A549 (cell line): Measurements from ENCODE around the gene ERGIC1. TPM values are rescaled to one million over a fixed set of nuclear protein-coding genes. Genes with fewer than 3 reads are reported as not detected.

Experiments used
- BCL3 ChIP-seq: fragments of >200 bp; sonication (Bioruptor Twin); formaldehyde crosslinking; IDR thresholded peaks from 3 replicates; pipeline ENCODE4 v1.6.1; 2016
- CEBPB ChIP-seq, 2 experiments: fragments of >200 bp in 1 of 2; sonication (Bioruptor Twin) in 1 of 2; formaldehyde crosslinking in 1 of 2; IDR thresholded peaks; 2 replicates each; pipeline ENCODE4 v1.6.1; 2012 to 2016
- CTCF ChIP-seq: fragments of >200 bp; sonication (Bioruptor Twin); formaldehyde crosslinking; IDR thresholded peaks from 3 replicates; pipeline ENCODE4 v1.5.1; 2016
- EHMT2 ChIP-seq: fragments of 200-600 bp; sonication (generic); IDR thresholded peaks from 2 replicates; pipeline ENCODE4 v1.6.1; 2016; ENCODE audit warnings: antibody characterized with exemption, low read depth, mild to moderate bottlenecking, moderate library complexity
- ELK1 ChIP-seq: fragments of 150-350 bp; IDR thresholded peaks from 2 replicates; pipeline ENCODE4 v1.6.1; 2014; ENCODE audit warnings: low read depth, mild to moderate bottlenecking, low read length
- EP300 ChIP-seq, 2 experiments: fragments of >200 bp; sonication (Bioruptor Twin); formaldehyde crosslinking; IDR thresholded peaks; 2 replicates in 1 of 2; 3 replicates in 1 of 2; pipeline ENCODE4 v1.6.1; 2016 to 2017
- ESRRA ChIP-seq: fragments of 150-350 bp; IDR thresholded peaks from 2 replicates; pipeline ENCODE4 v1.6.1; 2014; ENCODE audit warnings: mild to moderate bottlenecking, low read length, borderline replicate concordance
- FOSB ChIP-seq: fragments of 250-450 bp; sonication (Bioruptor Pico); IDR thresholded peaks from 2 replicates; pipeline ENCODE4 v1.5.0; 2020; ENCODE audit warnings: mild to moderate bottlenecking, moderate library complexity
- FOXS1 ChIP-seq: fragments of 250-450 bp; sonication (Bioruptor Pico); IDR thresholded peaks from 2 replicates; pipeline ENCODE4 v1.5.0; 2020; ENCODE audit warnings: mild to moderate bottlenecking, moderate library complexity
- GATA3 ChIP-seq: IDR thresholded peaks from 2 replicates; pipeline ENCODE4 v1.6.1; 2012; ENCODE audit warnings: borderline replicate concordance
- HDAC2 ChIP-seq: fragments of 200-600 bp; sonication (generic); IDR thresholded peaks from 2 replicates; pipeline ENCODE4 v1.6.1; 2016
- HOXB13 ChIP-seq: fragments of 250-450 bp; sonication (Bioruptor Pico); IDR thresholded peaks from 2 replicates; pipeline ENCODE4 v1.5.0; 2020; ENCODE audit warnings: low read depth, mild to moderate bottlenecking, moderate library complexity
- HOXB5 ChIP-seq: fragments of 250-450 bp; sonication (Bioruptor Pico); IDR thresholded peaks from 2 replicates; pipeline ENCODE4 v1.5.0; 2020; ENCODE audit warnings: mild to moderate bottlenecking, moderate library complexity
- JUN ChIP-seq, 2 experiments: fragments of >200 bp; sonication (Bioruptor Twin); formaldehyde crosslinking; IDR thresholded peaks; 2 replicates in 1 of 2; 3 replicates in 1 of 2; pipeline ENCODE4 v1.6.1; 2016 to 2017
- KDM5A ChIP-seq: fragments of 200-600 bp; sonication (generic); IDR thresholded peaks from 2 replicates; pipeline ENCODE4 v1.6.1; 2016; ENCODE audit warnings: antibody characterized with exemption, mild to moderate bottlenecking
- MAX ChIP-seq: IDR thresholded peaks from 2 replicates; pipeline ENCODE4 v1.6.1; 2012
- MAZ ChIP-seq: fragments of 150-350 bp; IDR thresholded peaks from 2 replicates; pipeline ENCODE4 v1.6.1; 2014; ENCODE audit warnings: antibody characterized with exemption, low read depth, low read length, borderline replicate concordance
- NFE2L2 ChIP-seq: fragments of 150-350 bp; conservative IDR thresholded peaks from 2 replicates; pipeline ENCODE4 v1.6.1; 2014; ENCODE audit warnings: low read length
- NPAS2 ChIP-seq: fragments of 250-450 bp; sonication (Bioruptor Pico); IDR thresholded peaks from 2 replicates; pipeline ENCODE4 v1.8.0; 2022; ENCODE audit warnings: mild to moderate bottlenecking, moderate library complexity, borderline replicate concordance
- NR3C1 ChIP-seq: fragments of >200 bp; sonication (Bioruptor Twin); formaldehyde crosslinking; IDR thresholded peaks from 3 replicates; pipeline ENCODE4 v1.6.1; 2017
- POLR2A ChIP-seq: IDR thresholded peaks from 2 replicates; pipeline ENCODE4 v1.6.1; 2012; ENCODE audit warnings: mild to moderate bottlenecking, low read length
- POLR2AphosphoS2 ChIP-seq: conservative IDR thresholded peaks from 2 replicates; pipeline ENCODE4 v1.6.1; 2012; ENCODE audit warnings: low read length, improper control_type of control experiment, inconsistent platforms
- RARB ChIP-seq: fragments of 250-450 bp; sonication (Bioruptor Pico); IDR thresholded peaks from 2 replicates; pipeline ENCODE4 v1.8.0; 2021; ENCODE audit warnings: mild to moderate bottlenecking, moderate library complexity
- RCOR1 ChIP-seq: fragments of 150-350 bp; IDR thresholded peaks from 2 replicates; pipeline ENCODE4 v1.6.1; 2014; ENCODE audit warnings: antibody characterized with exemption, low read length, low read depth
- REST ChIP-seq: fragments of 200-600 bp; sonication (generic); IDR thresholded peaks from 2 replicates; pipeline ENCODE4 v1.6.1; 2016; ENCODE audit warnings: antibody characterized with exemption, mild to moderate bottlenecking, moderate library complexity
- RNF2 ChIP-seq: fragments of 200-600 bp; sonication (generic); IDR thresholded peaks from 2 replicates; pipeline ENCODE4 v1.6.1; 2016; ENCODE audit warnings: low read depth, mild to moderate bottlenecking, antibody characterized with exemption, moderate library complexity, borderline replicate concordance
- SMC3 ChIP-seq: fragments of >200 bp; sonication (Bioruptor Twin); formaldehyde crosslinking; IDR thresholded peaks from 3 replicates; pipeline ENCODE4 v1.6.1; 2018; ENCODE audit warnings: inconsistent platforms
- ZC3H11A ChIP-seq: fragments of 450-650 bp; IDR thresholded peaks from 2 replicates; pipeline ENCODE4 v1.6.1; 2014; ENCODE audit warnings: antibody characterized with exemption, mild to moderate bottlenecking
- ZNF302 ChIP-seq: fragments of 250-450 bp; sonication (Bioruptor Pico); IDR thresholded peaks from 2 replicates; pipeline ENCODE4 v1.9.0; 2021; ENCODE audit warnings: inconsistent platforms, mild to moderate bottlenecking, moderate library complexity
- ZSCAN20 ChIP-seq: fragments of 250-450 bp; sonication (Bioruptor Pico); IDR thresholded peaks from 2 replicates; pipeline ENCODE4 v1.8.0; 2022; ENCODE audit warnings: mild to moderate bottlenecking, moderate library complexity
- polyA plus RNA-seq, 4 experiments: library from polyadenylated mRNA; depleted of rRNA in 3 of 4; stranded (reverse); fragments of >200 nt; fragmentation: RNase III in 1 of 4; extraction: RNeasy Plus Mini Kit Qiagen cat#74134 plus additional on column Dnase treatment in 1 of 4; gene quantifications; 2 replicates in 3 of 4; 3 replicates in 1 of 4; pipeline ENCODE4 v1.2.3, GENCODE V29; 2011 to 2017
- TF ChIP-seq, protein P1 (sequence below): IDR thresholded peaks from 2 replicates; pipeline ENCODE4 v1.6.1; 2012
- TF ChIP-seq, protein P2 (sequence below): fragments of >200 bp; sonication (Bioruptor Twin); formaldehyde crosslinking; IDR thresholded peaks from 2 replicates; pipeline ENCODE4 v1.6.1; 2016
- TF ChIP-seq, protein P3 (sequence below): fragments of 250-450 bp; sonication (Bioruptor Pico); IDR thresholded peaks from 2 replicates; pipeline ENCODE4 v1.5.0; 2020; ENCODE audit warnings: low read depth, mild to moderate bottlenecking, moderate library complexity
- TF ChIP-seq, protein P4 (sequence below): fragments of 450-650 bp; IDR thresholded peaks from 2 replicates; pipeline ENCODE4 v1.6.1; 2014; ENCODE audit warnings: antibody characterized with exemption

The ERGIC1 gene
- polyA plus RNA-seq, 2 of the 4 experiments (the other 2 are of a cell fraction): 176 to 304 TPM

DNA sequence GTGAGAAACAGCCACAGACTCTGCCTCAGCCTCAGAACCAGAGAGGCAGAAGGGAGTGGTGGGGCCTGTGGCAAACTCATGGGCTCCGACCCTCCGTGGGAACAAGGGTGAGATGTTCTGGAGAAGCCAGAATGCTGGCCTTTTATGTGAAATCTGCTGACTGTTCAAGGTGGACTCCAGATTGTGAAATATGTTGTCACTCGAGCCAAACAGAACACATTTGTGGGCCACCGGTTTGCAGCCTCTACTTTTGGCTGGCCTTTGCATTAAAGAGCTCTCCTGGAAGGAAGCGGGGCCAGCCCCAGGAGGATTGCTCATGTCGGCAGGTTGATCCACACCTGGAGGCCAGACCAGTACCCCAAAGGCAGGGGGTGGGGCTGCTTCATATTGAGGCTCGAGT, 62.4 kb downstream of the ERGIC1 start (continued):
- no peak for TF ChIP-seq ZNF302 (CRISPR knock-in tag)
- TF ChIP-seq ESRRA: no peak
- TF ChIP-seq MAZ: no peak
- no peak for TF ChIP-seq EP300 (IDR thresholded peaks at IDR 0.05)
- TF ChIP-seq EHMT2: no peak
- TF ChIP-seq KDM5A: no peak
- TF ChIP-seq, protein P1, sequence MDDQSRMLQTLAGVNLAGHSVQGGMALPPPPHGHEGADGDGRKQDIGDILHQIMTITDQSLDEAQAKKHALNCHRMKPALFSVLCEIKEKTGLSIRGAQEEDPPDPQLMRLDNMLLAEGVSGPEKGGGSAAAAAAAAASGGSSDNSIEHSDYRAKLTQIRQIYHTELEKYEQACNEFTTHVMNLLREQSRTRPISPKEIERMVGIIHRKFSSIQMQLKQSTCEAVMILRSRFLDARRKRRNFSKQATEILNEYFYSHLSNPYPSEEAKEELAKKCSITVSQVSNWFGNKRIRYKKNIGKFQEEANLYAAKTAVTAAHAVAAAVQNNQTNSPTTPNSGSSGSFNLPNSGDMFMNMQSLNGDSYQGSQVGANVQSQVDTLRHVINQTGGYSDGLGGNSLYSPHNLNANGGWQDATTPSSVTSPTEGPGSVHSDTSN: no peak
- no peak; the same call in 1 of the 2 replicates for TF ChIP-seq HOXB5 (CRISPR knock-in tag)
- 0 out of 2 replicates have a peak, but pooled peaks have one; percentile 65 for TF ChIP-seq ZSCAN20 (CRISPR knock-in tag)
- no peak for TF ChIP-seq ZC3H11A
- no peak for TF ChIP-seq RNF2
- no peak for TF ChIP-seq CTCF
- TF ChIP-seq FOXS1 (CRISPR knock-in tag): 0 out of 2 replicates have a peak, but pooled peaks have one; percentile 6
- TF ChIP-seq, protein P2, sequence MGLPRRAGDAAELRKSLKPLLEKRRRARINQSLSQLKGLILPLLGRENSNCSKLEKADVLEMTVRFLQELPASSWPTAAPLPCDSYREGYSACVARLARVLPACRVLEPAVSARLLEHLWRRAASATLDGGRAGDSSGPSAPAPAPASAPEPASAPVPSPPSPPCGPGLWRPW: no peak
- TF ChIP-seq HOXB13 (CRISPR knock-in tag): peak; percentile 37; the same call in 1 of the 2 replicates
- no peak for TF ChIP-seq MAX
- TF ChIP-seq BCL3: no peak
- no peak for TF ChIP-seq NPAS2
- TF ChIP-seq POLR2A: no peak
- TF ChIP-seq RCOR1: no peak
- no peak for TF ChIP-seq HDAC2
- no peak for TF ChIP-seq POLR2AphosphoS2
- TF ChIP-seq SMC3: no peak
- TF ChIP-seq, protein P3, sequence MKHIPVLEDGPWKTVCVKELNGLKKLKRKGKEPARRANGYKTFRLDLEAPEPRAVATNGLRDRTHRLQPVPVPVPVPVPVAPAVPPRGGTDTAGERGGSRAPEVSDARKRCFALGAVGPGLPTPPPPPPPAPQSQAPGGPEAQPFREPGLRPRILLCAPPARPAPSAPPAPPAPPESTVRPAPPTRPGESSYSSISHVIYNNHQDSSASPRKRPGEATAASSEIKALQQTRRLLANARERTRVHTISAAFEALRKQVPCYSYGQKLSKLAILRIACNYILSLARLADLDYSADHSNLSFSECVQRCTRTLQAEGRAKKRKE (CRISPR knock-in tag): peak; percentile 47; the same call in 1 of the 2 replicates
- no peak for TF ChIP-seq CEBPB (IDR thresholded peaks at IDR 0.05)
- no peak; the same call in 1 of the 2 replicates for TF ChIP-seq FOSB
- TF ChIP-seq RARB (CRISPR knock-in tag): no peak
- no peak for TF ChIP-seq NFE2L2
- TF ChIP-seq REST: no peak
- TF ChIP-seq JUN (IDR thresholded peaks at IDR 0.05): 0 out of 5 replicates have a peak, but pooled peaks of 1 of the 2 experiments have one; percentile 19
- TF ChIP-seq NR3C1: no peak
- TF ChIP-seq ELK1: no peak
- TF ChIP-seq, protein P4, sequence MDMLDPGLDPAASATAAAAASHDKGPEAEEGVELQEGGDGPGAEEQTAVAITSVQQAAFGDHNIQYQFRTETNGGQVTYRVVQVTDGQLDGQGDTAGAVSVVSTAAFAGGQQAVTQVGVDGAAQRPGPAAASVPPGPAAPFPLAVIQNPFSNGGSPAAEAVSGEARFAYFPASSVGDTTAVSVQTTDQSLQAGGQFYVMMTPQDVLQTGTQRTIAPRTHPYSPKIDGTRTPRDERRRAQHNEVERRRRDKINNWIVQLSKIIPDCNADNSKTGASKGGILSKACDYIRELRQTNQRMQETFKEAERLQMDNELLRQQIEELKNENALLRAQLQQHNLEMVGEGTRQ: no peak
- TF ChIP-seq GATA3: no peak
